Transverse colon (tissue), 3 donors: ENCODE measurements around the gene HTT.

Experiments
- CTCF ChIP-seq, 5 experiments: fragments of 200-600 bp in 3 of 5; fragments of 450-650 bp in 2 of 5; sonication (generic) in 3 of 5; IDR thresholded peaks; 1 replicate in 2 of 5; 2 replicates in 3 of 5; pipeline ENCODE4 v1.5.1; 2016 to 2017; ENCODE audit warnings: antibody characterized with exemption in 5 of 5, inconsistent platforms in 3 of 5, mild to moderate bottlenecking in 2 of 5, moderate library complexity in 1 of 5
- EP300 ChIP-seq: sonication (generic); formaldehyde crosslinking; IDR thresholded peaks from one replicate; pipeline ENCODE4 v1.6.1; 2017; ENCODE audit warnings: antibody characterized with exemption, low read depth
- POLR2A ChIP-seq: fragments of 450-650 bp; IDR thresholded peaks from one replicate; pipeline ENCODE4 v1.6.1; 2016; ENCODE audit warnings: antibody characterized with exemption, mild to moderate bottlenecking, moderate library complexity

GRCh38 chr4:3079694-3080123 is 5.2 kb downstream of the HTT start:
- TF ChIP-seq CTCF (IDR thresholded peaks at IDR 0.05) (no peak), POLR2A (no peak), EP300 (no peak)
